GM19239 (cell line): Measurements from ENCODE around the gene PSMB11.

Source experiments
- DNase-seq: peaks from one replicate; pipeline ENCODE4 v3.0.0; 2011; ENCODE audit warnings: low spot score; ENCODE audit not compliant: insufficient read length
- FAIRE-seq: peaks from 2 replicates; lab custom pipeline; 2011; peaks lifted over from hg19 to GRCh38; lab: Jason Lieb, UNC

The PSMB11 gene

DNA sequence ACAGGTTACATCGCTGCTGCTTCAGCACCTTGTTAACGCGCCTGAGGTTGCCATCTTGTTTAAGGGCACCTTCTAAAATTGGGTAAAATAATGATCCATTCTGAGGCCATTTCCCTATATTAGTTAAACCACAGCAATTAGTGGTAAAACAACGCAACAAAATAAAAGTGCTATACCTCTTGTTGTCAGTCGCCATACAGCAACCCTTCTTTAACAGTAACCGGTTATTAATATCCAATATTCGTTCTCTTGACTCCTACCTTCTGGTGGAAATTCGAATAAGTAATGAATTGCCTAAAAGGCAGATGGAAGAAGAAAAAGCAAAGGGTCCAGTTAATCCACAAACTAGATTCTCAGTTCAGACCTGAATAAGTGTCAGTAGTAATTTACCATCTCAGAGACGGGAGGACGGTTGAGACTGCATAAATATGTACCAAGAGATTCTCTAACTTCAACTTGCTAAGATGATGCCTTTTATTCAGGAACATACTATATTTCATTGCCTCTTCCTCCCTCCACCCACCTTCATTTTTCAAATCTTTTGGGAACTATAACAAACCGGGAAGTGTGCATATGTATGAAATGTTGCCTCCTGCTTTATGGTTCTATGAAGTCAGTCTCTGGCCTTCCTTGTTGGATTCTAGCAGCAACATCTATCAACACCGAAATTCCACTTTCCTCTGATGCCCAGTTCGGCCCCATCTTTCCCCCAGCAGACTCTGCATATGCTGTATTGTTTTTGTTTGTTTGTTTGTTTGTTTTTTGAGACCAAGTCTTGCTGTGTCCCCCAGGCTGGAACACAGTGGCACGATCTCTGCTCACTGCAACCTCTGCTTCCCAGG, 6.5 kb upstream of the PSMB11 start:
- DNase-seq, result no peak
- FAIRE-seq, result no peak

DNA sequence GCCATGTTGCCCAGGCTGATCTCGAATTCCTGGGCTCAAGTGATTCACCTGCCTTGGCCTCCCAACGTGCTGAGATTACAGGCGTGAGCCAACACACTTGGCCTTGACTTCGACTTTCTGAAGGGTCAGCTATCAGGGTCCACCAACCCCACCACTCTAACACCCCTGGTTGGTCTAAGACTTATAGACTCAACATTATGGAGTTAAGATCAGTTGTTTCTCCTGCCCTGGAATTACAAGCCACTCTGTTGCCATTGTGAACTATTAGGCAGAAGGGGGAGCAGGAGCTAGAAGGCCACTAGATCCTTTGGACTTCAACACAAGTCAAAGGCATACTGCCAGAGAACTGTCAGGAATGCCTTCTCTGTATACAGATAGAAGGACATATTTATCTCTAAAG, 1.9 kb upstream of the PSMB11 start:
- DNase-seq (no peak), FAIRE-seq (no peak)

DNA sequence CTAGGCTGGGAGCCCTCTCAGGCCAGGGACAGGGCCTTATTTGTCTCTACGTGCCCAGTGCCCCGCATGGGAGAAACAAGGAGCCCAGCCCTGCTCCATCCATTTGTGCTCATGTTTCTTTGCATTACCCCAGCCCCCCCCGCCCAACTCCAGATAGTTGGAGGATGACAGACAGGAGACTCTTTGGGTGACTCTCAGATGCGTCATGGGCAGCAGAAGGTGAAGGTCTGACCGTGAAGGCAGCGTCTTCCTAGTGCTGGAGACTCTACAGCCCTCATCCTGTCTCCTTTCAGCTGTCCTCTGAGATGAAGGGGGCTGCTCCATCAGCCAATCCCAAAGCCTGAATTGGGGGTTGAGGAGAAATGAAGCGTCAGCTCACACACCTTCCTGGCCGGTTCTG, 283 bp upstream of the PSMB11 start:
- FAIRE-seq (no peak), DNase-seq (no peak)

DNA sequence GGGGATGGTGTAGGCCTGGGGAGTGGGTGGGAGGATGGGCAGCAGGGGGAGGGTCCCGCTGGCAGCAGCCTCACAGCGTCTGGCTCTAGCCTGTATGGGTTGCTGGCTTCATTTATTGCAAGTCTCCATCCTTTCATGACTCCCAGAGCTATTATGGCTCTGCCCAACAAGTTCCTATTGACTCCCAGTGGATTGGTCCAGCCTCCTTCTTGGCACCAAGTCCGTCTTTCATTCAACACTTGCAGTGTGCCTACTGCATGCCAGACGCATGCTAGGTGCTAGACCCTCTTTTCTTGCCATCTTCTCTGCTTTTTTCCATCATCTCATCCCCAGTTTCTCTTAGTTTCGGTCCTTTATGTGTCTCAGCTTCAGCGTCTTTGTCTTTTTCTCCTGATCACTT, 1.1 kb downstream of the PSMB11 start:
- FAIRE-seq, result no peak
- no peak for DNase-seq

DNA sequence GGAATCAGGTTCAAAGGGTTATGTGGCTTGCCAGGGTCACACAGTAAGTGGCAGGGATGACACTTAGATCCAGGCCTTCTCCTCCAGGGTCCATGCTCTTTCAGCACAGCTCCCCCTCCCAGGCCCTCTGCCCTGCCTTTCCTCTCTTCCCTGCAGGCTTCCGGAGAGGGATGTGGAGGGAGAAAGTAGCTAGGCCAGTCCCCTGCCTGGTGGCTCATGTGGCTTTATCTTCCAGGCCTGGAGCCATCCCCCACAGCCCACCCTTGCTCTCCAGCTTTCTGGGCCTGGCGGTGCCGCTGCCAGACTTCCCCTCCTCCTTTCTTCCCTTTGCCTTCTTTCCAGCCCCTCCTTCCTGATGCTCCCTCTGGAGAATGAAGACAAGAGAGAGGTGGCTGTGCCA, 1.7 kb downstream of the PSMB11 start:
- FAIRE-seq (no peak), DNase-seq (no peak)

DNA sequence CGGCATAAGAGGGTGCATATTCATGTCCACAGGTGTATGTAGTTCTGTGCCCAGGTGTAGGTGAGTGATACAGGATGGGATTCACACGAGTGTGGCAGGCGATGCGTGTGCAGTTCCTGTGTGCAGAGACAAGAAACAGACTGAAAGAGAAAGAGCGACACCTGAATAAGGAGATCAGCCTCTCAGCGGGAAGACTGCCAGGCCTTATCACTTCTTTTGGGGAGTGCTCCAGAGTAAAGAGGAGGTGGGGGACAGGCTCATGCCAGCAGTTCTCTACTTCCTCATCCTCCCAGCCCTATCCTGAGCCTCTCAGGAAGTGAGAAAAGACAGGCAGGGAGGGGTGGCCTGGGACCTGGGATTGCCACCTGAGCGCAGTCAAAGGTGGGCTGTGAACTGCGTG, 2.8 kb downstream of the PSMB11 start:
- FAIRE-seq (no peak), DNase-seq (no peak)

DNA sequence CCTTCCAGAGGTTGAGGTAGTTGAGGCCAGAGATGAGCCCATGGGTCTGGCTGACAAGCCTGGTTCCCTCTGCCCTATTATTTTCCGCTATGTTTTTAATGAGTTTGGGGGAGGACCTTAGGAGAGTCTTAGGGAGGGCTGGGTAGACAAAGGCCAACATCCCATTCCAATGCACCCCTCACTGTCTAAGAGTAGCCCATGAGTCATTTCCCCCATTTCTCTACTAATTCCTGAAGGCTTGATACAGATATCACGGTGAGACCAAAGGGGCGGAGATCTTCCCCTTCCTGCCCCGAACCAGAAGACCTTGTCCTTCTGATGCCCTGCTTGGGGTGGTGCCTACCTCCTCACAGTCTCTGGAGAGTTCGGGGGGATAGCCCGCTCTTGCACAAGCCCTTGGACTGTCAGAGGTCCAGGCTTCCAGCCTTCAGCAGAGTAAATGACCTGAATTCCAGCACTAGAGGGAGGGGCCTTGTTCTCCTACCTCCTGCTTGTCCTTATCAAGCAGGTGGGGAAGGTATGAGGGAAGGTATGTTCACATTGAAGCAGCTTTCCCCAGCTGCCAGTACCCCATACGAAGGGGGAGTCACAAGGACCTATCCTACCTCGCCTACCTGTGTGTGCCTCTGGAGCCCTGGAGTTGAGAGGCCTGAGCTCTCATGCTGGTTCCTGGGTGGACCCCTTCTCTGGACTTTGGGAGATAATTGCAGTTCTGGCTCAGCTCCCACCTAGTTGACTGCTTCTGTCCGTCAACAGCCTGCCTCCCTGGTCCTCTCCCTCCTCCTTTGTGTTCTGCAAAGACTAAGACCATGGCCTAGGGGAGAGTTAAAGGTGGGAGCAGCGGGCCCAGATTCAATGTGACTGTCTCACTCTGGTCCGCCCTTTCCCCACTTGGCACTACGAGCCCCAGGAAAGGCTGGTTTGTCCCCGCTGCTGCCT, 3.7 kb downstream of the PSMB11 start:
- FAIRE-seq, result no peak
- DNase-seq, result no peak

DNA sequence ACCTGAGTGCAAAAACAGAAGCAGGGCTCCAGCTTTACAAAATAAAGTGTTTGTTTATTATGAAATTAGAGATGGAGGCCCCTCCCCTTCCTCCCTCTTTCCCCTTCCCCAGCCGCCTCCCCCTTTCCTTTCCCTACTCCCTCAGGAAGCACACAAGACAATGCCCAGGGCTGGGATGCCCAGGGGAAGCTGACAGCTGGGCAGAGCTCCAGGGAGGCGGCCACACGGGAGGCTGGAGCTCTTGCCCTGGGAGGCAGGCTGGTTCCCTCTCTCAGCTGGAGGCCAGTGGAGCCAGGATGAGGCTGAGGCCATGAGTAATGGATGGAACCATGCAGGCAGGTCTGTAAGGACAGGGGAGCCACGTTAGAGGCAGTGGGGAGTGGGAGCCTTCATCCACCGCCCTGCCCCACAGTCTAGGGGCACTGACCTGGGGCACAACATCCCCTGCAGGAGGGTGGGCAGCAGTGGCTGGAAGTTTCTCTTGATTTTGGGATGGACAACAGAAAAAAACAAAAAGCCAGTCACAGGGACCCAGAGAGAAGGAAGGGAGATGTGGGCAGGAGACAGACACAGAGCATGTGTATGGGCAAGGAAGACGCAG, 5.1 kb downstream of the PSMB11 start:
- FAIRE-seq (no peak), DNase-seq (no peak)

DNA sequence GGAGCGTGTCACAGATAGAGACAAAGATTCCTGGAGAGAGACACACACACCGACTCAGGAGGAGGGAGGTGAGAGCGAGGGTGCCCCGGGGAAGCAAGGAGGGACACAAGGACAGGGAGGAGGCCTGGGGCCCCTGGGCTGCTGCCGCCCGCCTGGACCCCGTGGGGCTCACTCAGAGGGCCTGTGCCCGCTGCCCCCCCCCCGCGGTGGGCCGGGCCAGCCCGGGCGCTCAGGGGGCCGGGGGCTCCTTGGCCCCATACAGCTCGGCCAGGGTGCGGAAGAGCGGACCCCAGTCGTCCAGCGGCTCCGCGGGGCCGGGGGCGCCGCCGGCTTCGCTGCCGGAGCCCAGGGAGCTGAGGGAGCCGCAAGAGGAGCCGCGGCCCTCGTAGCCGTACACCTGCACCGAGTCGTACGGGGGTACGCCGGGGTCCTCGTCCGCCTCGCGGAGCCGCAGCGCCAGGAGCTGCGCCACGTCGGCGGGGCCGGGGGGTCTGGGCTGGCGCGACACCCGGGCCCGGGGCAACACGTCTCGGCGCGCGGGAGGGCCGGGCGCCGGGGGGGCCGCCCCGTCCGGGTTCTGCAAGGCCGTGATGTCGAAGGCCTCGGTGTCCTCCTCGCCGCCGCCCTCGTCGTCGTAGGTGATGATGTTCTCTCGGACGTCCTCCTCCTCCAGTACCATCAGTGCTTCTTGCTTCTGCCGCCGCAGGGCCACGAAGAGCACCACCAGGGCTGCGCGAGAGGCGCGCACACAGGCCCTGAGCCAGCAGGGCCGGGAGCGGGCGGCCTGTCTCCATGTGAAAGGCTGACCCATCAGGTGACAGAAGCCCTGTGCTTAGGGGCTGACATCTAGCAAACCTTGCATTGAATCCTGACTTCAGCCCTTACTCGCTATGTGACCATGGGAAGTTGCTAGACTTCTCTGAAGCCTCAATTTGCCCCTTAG, 6.0 kb downstream of the PSMB11 start:
- no peak for DNase-seq
- FAIRE-seq, result no peak

DNA sequence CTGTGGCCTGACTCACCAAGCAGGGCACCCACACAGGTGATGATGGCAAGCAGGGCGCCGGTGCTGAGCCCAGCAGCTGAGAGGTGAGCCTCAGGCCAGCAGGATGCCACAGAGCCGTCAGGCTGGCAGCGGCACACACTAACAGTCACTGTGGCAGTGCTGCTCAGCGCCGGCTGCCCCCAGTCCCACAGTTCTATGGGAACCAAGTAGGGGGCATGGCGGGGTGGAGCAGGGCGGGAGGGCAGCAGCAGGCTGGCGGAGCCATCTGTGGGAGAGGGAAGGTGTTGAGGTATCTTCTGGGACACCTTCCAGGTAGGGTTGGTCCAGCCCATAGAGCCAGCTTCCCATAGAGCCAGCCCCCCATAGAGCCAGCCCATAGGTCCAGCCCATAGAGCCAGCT, 7.0 kb downstream of the PSMB11 start:
- no peak for FAIRE-seq

DNA sequence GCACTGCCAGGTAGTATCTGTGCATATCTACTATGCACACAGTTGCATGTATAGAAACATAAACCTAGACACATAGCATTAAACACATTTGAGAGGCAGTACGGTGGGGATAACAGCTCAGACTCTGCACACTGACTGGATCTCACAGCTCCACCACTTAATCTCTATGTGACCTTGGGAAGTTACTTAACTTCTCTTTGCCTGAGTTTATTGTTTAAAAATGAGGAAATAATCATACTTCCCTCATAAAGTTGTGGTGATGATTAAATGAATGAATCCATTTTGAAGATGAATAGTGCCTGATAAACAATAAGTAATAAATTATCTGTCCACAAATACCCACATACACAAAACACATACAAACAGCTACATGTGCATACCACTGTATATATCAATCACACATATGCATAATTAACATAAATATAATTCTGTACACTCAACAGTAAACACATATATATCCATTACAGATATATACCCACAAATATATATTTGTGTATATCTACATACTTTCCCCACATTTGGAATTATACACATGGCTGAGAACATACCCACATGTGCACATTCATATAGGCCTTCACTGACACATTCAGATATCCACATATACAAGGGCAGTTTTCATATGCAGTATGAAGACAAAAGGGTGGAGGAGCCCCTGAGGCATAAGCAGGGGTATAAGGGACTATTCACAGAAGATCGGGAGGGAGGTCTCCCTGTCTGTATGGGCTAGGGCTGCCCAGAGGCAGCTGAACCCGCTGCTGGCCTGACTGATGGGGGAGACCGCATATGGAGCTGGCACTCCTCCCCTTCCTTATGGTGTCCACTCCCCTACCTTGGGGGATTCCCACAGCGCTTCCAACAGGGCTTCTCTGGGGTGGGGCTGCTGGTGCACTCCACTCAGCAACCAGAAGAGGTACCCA, 9.4 kb downstream of the PSMB11 start:
- no peak for DNase-seq
- no peak for FAIRE-seq

More for the DNA sequence above, 7.0 kb downstream of the PSMB11 start:
- no peak for DNase-seq

DNA sequence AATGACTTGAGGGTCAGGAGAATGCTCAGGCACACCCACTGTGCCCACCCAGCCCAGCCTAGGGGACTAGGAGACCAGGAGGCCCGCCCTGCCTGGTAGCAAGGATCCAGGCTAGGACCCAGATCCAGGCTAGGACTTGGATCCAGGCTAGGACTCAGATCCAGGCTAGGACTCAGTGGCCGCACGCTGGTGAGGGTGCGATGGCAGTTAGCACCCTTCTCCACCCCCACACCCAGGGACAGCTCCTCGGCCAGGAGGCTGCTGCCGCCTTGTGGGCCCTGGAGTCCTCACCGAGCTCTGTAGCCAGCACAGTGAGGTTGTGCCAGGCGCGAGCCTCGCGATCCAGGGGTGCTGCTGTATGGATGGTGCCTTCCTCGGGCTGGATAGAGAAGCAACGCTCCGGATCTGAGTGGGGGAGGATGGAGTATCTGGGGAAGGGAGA, 10.2 kb downstream of the PSMB11 start:
- no peak for FAIRE-seq

DNA sequence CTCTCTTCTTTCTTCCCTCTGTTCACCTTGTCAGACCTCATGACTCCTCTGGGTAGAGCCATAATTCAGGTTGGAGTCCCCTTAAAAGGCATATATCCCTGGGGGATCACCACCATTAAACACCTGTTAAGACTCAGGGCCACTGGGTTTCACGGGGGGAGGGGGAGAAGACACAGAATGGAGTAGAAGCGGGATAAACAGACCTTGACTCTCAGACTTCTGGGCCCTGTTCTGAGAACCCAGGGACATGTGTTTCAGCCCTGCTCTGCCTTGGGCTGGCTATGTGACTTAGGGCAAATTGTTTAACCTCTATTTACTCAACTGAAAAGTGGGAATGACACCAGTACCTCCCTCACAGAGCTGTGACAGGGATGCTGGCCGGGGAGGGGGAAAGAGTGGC, 10.7 kb downstream of the PSMB11 start:
- FAIRE-seq (no peak), DNase-seq (no peak)

More for the DNA sequence above, 10.2 kb downstream of the PSMB11 start:
- DNase-seq, result no peak

DNA sequence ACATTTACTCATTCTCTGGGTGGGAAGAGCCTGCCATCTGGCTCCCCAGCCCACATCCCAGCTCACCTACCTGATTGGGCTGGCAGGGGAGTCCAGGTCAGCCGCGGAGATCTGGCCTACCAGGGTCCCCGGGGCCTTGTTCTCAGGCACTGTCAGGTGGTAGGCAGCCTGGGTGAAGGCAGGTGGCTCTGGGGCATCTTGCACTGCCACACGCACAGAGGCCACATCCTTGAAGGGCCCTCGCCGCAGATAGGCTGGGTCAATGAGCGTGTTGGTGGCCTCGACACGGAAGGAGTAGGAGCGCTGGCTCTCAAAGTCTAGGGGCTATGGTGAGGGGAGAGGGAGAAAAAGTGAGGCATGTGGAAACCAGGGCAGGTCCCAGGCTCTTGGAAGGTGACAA, 11.4 kb downstream of the PSMB11 start:
- no peak for FAIRE-seq
- DNase-seq, result no peak

DNA sequence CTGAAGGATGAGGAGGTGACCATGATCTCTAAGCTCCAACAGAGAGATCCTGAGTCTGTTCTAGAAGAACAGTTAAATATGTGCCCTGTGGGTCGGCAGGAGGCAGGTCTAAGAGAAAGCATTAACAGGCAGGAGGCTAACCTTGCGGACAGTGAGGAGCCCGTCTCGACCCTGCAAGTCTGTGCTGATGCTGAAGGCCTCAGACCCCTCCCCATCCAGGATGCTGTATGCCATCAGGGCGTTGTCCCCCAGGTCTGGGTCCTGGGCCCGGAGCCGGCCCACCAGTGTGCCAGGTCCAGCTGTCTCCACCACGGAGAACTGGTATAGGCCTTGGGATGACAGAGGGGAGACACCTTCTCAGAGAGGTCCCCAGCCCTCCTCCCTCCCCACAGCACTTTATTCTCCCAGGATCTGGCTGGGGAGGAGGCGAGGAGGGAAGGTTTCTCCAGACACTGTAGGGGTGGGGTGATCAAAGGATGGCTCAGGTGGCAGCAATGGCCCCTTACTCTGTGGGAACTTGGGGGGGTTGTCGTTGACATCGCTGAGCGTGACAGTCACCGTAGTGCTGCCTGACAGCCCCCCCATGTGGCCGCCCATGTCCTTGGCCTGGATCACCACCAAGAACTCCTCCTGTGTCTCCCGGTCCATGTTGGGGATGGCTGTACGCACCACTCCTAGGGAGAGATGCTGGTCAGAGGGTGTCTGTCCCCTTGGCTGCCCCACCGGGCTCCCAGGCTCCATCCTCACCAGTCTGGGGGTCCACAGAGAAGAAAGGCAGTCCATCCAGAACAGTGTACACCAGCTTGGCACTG, 12.2 kb downstream of the PSMB11 start:
- no peak for FAIRE-seq
- no peak for DNase-seq

DNA sequence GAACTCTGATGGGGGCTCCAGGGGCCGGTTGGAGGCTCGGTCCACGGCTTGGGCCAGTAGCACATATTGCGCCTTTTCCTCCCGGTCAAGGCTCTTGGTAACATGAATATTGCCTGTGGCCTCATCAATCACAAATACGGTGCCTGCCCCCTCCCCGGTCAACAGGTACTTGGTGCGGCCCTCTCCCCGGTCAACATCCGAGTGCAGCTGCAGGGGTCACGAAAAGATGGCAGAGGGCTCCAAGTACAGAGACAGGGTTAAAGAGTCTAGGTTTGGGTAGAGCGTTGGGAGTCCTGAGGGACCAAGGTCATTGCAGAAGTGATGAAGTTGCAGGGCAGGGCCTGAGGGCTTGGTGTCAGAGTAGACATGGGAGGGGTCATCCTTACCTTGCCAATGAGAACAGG, 13.1 kb downstream of the PSMB11 start:
- no peak for FAIRE-seq
- no peak for DNase-seq

DNA sequence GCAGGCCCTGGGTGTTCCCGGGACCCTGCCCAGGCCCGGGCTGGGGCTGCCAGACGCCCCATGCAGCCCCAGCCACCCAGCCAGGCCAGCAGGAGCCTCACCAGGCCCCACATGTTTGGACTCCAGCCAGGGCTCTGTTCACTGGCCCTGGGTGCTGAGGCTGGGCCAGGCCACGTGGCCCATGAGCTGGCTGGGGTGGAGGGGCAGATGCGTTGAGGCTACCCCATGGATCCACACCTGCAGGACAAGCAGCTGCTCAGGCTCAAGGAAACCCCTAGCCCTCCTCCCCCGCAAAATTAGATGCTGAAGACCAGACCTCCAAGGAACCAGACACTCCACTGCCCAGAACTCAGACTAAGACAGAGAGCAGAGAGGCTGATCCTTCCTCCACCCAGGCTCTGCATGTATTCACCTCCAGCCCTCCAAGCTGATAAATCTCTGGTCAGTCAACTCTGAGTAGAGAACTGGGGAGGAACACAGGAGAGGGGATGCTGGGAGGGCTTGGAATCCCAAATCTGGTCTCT, 13.7 kb downstream of the PSMB11 start:
- no peak for DNase-seq
- no peak for FAIRE-seq
